Fibroblast of pulmonary artery (primary cell): Measurements from ENCODE around the gene ZNF814.

ENCODE experiments used
- DNase-seq: peaks from one replicate; pipeline ENCODE4 v3.0.0-alpha.2; 2010; ENCODE audit warnings: low read depth
- H3K4me3 ChIP-seq: replicated peaks from 2 replicates; pipeline ENCODE4 v1.5.1; 2011; ENCODE audit warnings: low read depth, mild to moderate bottlenecking, control low read depth, low read length, moderate library complexity
- CTCF ChIP-seq: IDR thresholded peaks from 2 replicates; pipeline ENCODE4 v1.5.1; 2011; ENCODE audit warnings: mild to moderate bottlenecking, control low read depth, low read length, inconsistent platforms; ENCODE audit errors: missing control alignments

ZNF814 gene

GRCh38 chr19:57888560-57889231, at the start of gene ZNF814:
ZNF814 (minus strand) TSS chr19:57889037; CDS start chr19:57888802, 235 bp downstream.
- H3K4me3 ChIP-seq = peak within 1 kb of the TSS; percentile 94
- peak; percentile 21 for TF ChIP-seq CTCF
- DNase-seq = peak; percentile 91

- no peak for TF ChIP-seq CTCF
- no peak overlapping the region for H3K4me3 ChIP-seq
- no peak for DNase-seq
Observed at GRCh38 chr19:57935731-57936130, 46.9 kb upstream of the ZNF814 start.

GRCh38 chr19:57934820-57935665, 46.2 kb upstream of the ZNF814 start, which contains the start of gene ZNF418:
ZNF418 (minus strand) TSS chr19:57935402; CDS start chr19:57933822, 1,580 bp downstream.
- peak; percentile 90 for DNase-seq
- TF ChIP-seq CTCF = no peak
- H3K4me3 ChIP-seq = peak within 1 kb of the TSS; percentile 90

GRCh38 chr19:57927587-57927986, 38.8 kb upstream of the ZNF814 start:
- H3K4me3 ChIP-seq = no peak overlapping the region
- DNase-seq = no peak
- no peak for TF ChIP-seq CTCF

- H3K4me3 ChIP-seq = peak within 1 kb of the TSS; percentile 62
- TF ChIP-seq CTCF = peak; percentile 34
- DNase-seq = peak; percentile 97
Observed at GRCh38 chr19:57916168-57916995, 27.5 kb upstream of the ZNF814 start, which contains the start of gene ZNF417. ZNF417 (minus strand) TSS chr19:57916592; CDS start chr19:57916411, 181 bp downstream.

GRCh38 chr19:57914531-57914930, 25.7 kb upstream of the ZNF814 start:
- DNase-seq = no peak
- TF ChIP-seq CTCF = no peak
- no peak overlapping the region for H3K4me3 ChIP-seq
